ENCODE data around the gene RAD50. TPM values are rescaled to one million over a fixed set of nuclear protein-coding genes. Genes with fewer than 3 reads are reported as not detected.

RAD50 gene
- total RNA-seq, 2 donors from 2014 or later = 35.9 to 36.3 TPM

GRCh38 chr5:132655821-132656773 is 99.3 kb downstream of the RAD50 start:
- intact Hi-C loops (cut with DNase I, micrococcal nuclease) = no loop called here
- DNase-seq = no peak
- no peak for ATAC-seq

DNA sequence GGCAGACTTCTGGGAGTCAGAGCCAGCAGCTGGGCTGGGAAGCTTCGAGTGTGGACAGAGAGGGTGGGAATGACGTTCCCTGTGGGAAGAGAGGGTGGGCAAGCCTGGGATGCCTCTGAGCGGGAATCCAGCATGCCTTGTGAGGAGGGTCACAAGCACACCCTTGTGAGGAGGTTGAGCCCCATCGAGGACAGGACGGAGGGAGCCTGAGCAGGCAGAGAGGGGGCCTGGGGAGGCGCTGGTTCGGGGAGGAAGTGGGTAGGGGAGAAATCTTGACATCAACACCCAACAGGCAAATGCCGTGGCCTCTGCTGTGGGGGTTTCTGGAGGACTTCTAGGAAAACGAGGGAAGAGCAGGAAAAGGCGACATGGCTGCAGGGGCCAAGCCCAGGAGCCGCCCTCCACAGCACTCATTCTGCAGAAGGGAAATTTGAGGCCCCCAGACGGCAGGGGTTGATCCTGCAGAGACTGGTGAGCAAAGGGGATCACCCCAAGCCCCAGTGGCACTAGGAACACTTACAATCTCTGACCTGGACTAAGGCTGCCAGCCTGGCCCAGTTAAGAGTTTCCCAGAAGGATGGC is 100.1 kb downstream of the RAD50 start:
- DNase-seq (no peak), ATAC-seq (no peak)
- intact Hi-C loops (cut with DNase I, micrococcal nuclease) = no loop called here

- no peak for DNase-seq
Measured at GRCh38 chr5:132657676-132658380, 101.1 kb downstream of the RAD50 start, which contains the start of gene IL13. Gene IL13, plus strand, starts transcription at chr5:132658173. Its CDS starts 14 bp downstream, at chr5:132658187.

GRCh38 chr5:132658381-132659302 is 101.9 kb downstream of the RAD50 start:
- DNase-seq (no peak), ATAC-seq (no peak)
- intact Hi-C loops (cut with DNase I, micrococcal nuclease) = no loop called here

More at GRCh38 chr5:132657676-132658380, 101.1 kb downstream of the RAD50 start, which contains the start of gene IL13:
- ATAC-seq = no peak
- intact Hi-C loops (cut with DNase I, micrococcal nuclease) = no loop called here

DNA sequence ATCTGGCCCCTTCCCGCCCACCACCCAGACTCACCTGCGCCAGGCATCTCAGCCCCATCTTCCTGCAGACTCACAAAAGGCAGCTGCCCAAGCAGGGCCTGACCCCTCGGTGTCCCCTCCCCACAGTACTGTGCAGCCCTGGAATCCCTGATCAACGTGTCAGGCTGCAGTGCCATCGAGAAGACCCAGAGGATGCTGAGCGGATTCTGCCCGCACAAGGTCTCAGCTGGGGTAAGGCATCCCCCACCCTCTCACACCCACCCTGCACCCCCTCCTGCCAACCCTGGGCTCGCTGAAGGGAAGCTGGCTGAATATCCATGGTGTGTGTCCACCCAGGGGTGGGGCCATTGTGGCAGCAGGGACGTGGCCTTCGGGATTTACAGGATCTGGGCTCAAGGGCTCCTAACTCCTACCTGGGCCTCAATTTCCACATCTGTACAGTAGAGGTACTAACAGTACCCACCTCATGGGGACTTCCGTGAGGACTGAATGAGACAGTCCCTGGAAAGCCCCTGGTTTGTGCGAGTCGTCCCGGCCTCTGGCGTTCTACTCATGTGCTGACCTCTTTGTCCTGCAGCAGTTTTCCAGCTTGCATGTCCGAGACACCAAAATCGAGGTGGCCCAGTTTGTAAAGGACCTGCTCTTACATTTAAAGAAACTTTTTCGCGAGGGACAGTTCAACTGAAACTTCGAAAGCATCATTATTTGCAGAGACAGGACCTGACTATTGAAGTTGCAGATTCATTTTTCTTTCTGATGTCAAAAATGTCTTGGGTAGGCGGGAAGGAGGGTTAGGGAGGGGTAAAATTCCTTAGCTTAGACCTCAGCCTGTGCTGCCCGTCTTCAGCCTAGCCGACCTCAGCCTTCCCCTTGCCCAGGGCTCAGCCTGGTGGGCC is 103.1 kb downstream of the RAD50 start:
- ATAC-seq = no peak
- intact Hi-C loops (cut with DNase I, micrococcal nuclease) = no loop called here

GRCh38 chr5:132661231-132662003 is 104.6 kb downstream of the RAD50 start:
- ATAC-seq = no peak
- no peak for DNase-seq
- intact Hi-C loops (cut with DNase I, micrococcal nuclease) = no loop called here

More for the DNA sequence above, 103.1 kb downstream of the RAD50 start:
- no peak for DNase-seq

- ATAC-seq (no peak), DNase-seq (no peak)
- intact Hi-C loops (cut with DNase I, micrococcal nuclease) = no loop called here
Measured at GRCh38 chr5:132662004-132662401, 105.2 kb downstream of the RAD50 start.

DNA sequence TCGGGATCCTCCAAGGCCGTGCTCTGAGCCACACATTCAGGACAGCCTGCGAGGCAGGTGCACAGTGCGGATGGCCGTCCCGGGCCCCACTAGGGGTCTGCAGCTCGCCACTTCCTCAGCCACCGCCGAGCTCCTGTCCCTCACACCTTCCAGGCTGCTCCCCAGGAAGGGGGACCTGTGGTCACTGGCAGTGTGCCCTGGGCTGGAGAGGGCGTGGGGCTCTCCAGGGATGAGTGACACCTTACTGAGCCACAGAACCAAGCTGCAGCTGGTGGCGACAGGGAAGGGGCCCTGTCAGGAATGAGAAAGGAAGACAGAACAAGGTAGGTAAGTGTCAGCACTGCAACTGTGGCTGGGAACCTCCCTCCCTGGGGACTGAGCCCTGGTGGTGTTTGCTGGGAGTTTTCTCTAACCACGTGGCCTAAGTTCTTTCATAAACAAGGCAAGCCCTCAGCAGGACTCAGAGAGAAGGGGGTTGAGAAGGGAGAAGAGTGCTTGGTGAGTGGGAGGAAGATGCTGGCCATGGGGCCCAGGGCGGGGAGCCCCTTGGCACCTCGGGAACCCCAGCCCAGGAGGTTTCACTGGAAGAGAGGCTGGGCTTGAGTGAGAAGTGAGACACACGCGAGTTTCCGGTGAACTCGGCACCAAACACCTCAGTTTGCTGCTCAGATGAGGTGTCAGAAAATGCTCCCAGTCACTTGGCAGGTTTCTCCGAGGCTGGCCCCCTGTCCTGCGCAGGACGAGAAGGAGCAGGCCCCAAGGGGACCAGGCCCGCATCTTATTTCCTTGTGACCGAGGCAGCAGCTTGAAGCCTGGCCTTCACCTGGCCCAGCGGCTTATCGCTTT is 106.4 kb downstream of the RAD50 start:
- intact Hi-C loops (cut with DNase I, micrococcal nuclease) = no loop called here
- DNase-seq (no peak), ATAC-seq (peak; percentile 51)

DNA sequence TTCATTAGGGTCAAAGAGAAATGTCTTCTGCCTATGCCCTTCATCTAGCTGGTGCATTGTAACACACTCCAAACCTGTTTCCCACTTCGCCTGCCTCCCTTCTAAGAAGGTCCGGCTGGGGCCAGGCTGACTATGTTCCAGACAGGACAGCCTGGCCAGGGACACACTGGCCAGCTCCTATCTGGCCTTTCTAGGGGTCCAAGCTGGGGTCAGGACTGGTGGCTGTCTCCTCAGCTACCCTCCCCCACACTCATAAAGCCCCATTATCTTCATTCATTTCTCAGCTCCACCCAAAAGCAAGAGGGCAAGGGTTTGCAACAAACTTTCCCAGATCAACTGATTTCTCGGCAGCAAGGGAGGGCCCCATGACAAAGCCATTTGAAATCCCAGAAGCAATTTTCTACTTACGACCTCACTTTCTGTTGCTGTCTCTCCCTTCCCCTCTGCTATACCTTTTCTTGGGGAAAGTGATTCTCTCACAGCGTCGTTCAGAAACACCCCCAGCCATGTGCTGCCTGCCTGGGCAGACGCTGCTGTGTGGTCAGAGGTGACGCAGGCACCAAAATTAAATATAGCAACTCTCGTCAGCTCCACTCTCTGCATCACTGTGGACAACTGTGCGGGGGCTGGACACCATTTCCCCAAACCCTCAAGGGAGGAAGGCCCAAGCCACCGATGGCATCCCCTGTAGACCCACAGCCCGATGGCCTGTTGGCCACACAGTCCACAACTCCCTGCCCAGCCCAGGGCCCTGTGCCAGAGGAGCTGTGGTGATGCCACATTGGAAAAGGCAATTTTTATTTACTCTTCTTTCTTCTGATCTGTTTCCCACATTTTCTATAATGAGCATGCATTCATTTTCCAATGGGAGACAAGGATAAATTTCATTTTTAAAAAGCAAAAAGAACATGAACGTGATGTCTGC is 107.3 kb downstream of the RAD50 start:
- peak; percentile 46 for ATAC-seq
- intact Hi-C loops (cut with DNase I, micrococcal nuclease) = no loop called here
- no peak for DNase-seq

DNA sequence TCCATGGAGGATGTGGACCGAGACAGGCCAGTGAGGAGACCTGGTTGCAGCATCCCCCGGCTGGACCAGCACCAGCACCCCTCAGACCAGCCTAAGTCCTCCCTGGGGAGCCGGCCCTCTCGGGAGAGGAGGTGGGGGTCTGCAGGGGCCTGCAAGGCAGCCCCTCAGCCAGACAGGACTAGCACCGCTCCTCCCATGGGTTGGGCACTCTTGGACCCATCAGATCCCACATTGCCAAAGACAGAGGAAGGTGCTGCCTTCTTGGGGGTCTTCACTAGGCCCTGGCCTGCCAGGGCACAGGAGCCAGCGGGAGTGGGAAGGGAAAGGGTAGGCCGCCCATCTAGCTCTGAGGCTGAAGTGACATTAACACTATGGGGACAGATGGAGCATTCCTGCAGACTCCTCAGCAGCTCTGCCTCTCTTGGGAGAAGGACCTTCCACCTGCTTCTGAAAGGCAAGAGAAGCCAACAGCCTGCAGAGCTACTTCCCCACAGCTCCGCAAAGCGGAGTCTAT is 108.0 kb downstream of the RAD50 start:
- no peak for DNase-seq
- no peak for ATAC-seq
- intact Hi-C loops (cut with DNase I, micrococcal nuclease) = no loop called here

DNA sequence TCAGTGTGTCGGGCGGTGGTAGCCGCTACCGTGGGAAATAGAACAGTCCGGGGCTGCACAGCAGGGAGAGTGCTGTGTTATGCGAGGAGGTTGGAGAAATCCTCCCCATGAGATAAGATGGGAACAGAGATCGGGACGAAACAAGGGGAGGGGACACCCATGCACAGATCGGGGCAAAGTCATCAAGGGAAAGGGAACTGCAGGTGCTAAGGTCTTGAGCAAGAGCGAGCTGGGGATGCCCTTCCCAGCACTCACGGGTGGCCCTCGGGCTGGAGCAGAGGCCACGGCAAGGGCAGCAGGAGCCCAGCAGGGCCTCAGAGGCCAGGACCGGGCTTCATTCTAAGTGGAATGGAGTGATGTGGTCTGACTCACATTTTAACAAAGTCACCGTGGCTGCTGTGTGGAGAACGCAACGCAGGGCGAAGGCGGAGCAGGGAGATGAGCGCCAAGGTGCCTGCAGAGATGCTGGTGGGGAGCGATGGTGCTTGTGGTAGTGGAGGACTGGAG is 108.8 kb downstream of the RAD50 start:
- ATAC-seq = no peak
- intact Hi-C loops (cut with DNase I, micrococcal nuclease) = no loop called here
- no peak for DNase-seq

GRCh38 chr5:132666310-132667123 is 109.7 kb downstream of the RAD50 start:
- no peak for DNase-seq

GRCh38 chr5:132667309-132667708 is 110.5 kb downstream of the RAD50 start:
- ATAC-seq = no peak

More at GRCh38 chr5:132666310-132667123, 109.7 kb downstream of the RAD50 start:
- ATAC-seq = no peak
- intact Hi-C loops (cut with DNase I, micrococcal nuclease) = no loop called here

More at GRCh38 chr5:132667309-132667708, 110.5 kb downstream of the RAD50 start:
- no peak for DNase-seq
- intact Hi-C loops (cut with DNase I, micrococcal nuclease) = no loop called here
